Spleen (tissue), 11 donors: ENCODE results near the gene FAM89A. TPM values are rescaled to one million over a fixed set of nuclear protein-coding genes. Genes with fewer than 3 reads are reported as not detected.
A peak's percentile ranks its signal among the peaks of the same experiment; 100 is the strongest.

Experiments used
- DNase-seq: peaks from one replicate; pipeline ENCODE4 v3.0.0-alpha.2; 2020
- H3K27ac ChIP-seq, 8 donors: fragments of 200-600 bp; sonication (generic) in 7 of 8; 1 replicate in 4 of 8; 2 replicates in 4 of 8; pipeline versions ENCODE4 v1.5.0 to v1.8.0; 2016 to 2021; ENCODE audit warnings: inconsistent platforms in 4 of 8, mild to moderate bottlenecking in 4 of 8, moderate library complexity in 1 of 8
- H3K27me3 ChIP-seq, 7 donors: fragments of 200-600 bp; sonication (generic) in 6 of 7; replicated peaks in 1 of 7; 1 replicate in 4 of 7; 2 replicates in 3 of 7; pipeline versions ENCODE4 v1.5.0 to v1.8.0; 2016 to 2021; ENCODE audit warnings: inconsistent platforms in 3 of 7, mild to moderate bottlenecking in 1 of 7
- H3K36me3 ChIP-seq, 6 donors: fragments of 200-600 bp; sonication (generic) in 5 of 6; 1 replicate in 4 of 6; 2 replicates in 2 of 6; pipeline versions ENCODE4 v1.5.0 to v1.8.0; 2016 to 2021; ENCODE audit warnings: inconsistent platforms in 2 of 6
- H3K4me1 ChIP-seq, 6 donors: fragments of 200-600 bp; sonication (generic) in 5 of 6; 1 replicate in 3 of 6; 2 replicates in 3 of 6; pipeline versions ENCODE4 v1.5.0 to v1.8.0; 2016 to 2021; ENCODE audit warnings: inconsistent platforms in 3 of 6
- H3K4me3 ChIP-seq, 8 donors: fragments of 200-600 bp; sonication (generic) in 7 of 8; 1 replicate in 4 of 8; 2 replicates in 4 of 8; pipeline versions ENCODE4 v1.5.0 to v1.8.0; 2016 to 2021; ENCODE audit warnings: inconsistent platforms in 4 of 8, mild to moderate bottlenecking in 4 of 8, moderate library complexity in 2 of 8
- H3K9me3 ChIP-seq, 8 donors: fragments of 200-600 bp; sonication (generic) in 7 of 8; 1 replicate in 4 of 8; 2 replicates in 4 of 8; pipeline versions ENCODE4 v1.5.0 to v1.8.0; 2016 to 2021; ENCODE audit warnings: inconsistent platforms in 4 of 8
- POLR2A ChIP-seq, 3 donors: fragments of 450-650 bp; IDR thresholded peaks; one replicate each; pipeline ENCODE4 v1.5.1; 2017; ENCODE audit warnings: antibody characterized with exemption in 3 of 3, mild to moderate bottlenecking in 1 of 3
- POLR2AphosphoS5 ChIP-seq, 3 donors: sonication (generic); formaldehyde crosslinking; IDR thresholded peaks; one replicate each; pipeline ENCODE4 v1.5.1; 2017; ENCODE audit warnings: antibody characterized with exemption in 3 of 3
- WGBS, 5 donors: extraction: QIAGEN DNeasy Blood & Tissue Kit in 3 of 5; methylation state at CpG; one replicate each; pipeline versions ENCODE4 v1.1.5 to v1.1.7; 2013 to 2018; 5-methylcytosine and 5-hydroxymethylcytosine counted together
- intact Hi-C: fragments of 100-400 bp; cut with DNase I; formaldehyde crosslinking; loops from one replicate; pipeline ENCODE4 v1.15.0; 2023; ENCODE audit warnings: low total_unique reads
- polyA plus RNA-seq, 3 donors: library from polyadenylated mRNA; stranded (reverse); fragments of 200-250 nt; gene quantifications; one replicate each; pipeline ENCODE4 v1.2.1, GENCODE V29; 2013
- total RNA-seq, 7 donors: library from RNA; depleted of rRNA in 3 of 7; stranded (reverse); fragments of >200 nt in 3 of 7; fragmentation: NEBNext Ultra II Directional in 4 of 7; extraction: Animal tissue kit (Norgen Biotek cat#: 25700) in 4 of 7; gene quantifications; one replicate each; pipeline versions ENCODE4 v1.1.0 to v1.2.1, GENCODE V29; 2016 to 2021
- TF ChIP-seq, protein P1 (sequence below), 11 experiments: fragments of 200-600 bp in 7 of 11; fragments of 450-650 bp in 4 of 11; sonication (generic) in 4 of 11; IDR thresholded peaks in 8 of 11; conservative IDR thresholded peaks in 3 of 11; 1 replicate in 7 of 11; 2 replicates in 4 of 11; pipeline versions ENCODE4 v1.4.0 to v1.8.0; 2016 to 2021; ENCODE audit warnings: antibody characterized with exemption in 11 of 11, inconsistent platforms in 4 of 11, mild to moderate bottlenecking in 1 of 11
- donor health status: healthy with polysubstance abuse.
- donor health status: DM: no; HTN: no; CAD: no; lungs with moderate emphysema.
- donor health status: DM: no; HTN: no; CAD: no.
- donor health status: Bipolar disorder and iron deficiency.
- donor health status: healthy.
- donor health status: DM: no; HTN: no; CAD: no.
- donor health status: DM: yes; HTN: yes; CAD: no.

The FAM89A gene
- total and polyA plus RNA-seq, 10 donors: 9.8 to 54.8 (median 34.8) TPM

DNA sequence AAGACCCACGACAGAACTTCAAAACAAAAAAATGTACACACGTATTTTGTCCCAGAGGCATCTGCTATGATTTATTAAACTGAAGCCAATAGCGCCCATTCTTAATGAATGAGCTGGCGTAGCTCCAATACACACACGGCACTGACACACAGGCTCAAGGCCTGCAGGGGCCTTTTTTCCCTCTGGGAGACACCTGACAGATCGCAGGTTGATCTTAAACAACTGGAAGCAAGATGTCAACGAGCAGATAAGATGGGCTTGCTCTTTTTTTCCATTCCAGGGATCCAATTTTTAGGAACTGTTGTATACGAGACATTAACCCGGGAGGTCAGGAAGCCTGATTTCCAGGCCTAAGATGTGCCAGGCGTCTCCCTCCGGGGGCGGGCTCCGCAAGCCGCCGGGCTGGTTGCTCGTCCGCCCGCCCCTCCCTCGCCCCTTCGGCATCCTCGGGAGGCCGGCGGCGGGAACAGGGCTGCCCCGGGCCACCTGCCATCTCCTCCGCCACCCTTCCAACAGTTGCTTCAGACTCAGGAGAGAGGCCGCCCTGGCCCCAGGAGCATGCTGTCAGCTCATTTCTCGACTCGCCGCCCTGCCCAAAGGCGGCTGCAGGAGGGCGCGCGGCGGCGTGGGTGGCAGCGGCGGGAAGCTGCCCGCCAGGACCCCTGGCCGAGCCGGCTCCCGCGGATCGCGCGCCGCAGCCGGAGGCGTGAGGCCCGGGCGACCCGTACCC lies 62.1 kb downstream of the FAM89A start:
- Histone ChIP-seq H3K4me1 (peaks cover 23 to 72% (median 45%) of the 10 kb centered on the region in 6 donors), H3K27ac (peak overlapping the region; percentile 73 to 92 (median 84)), H3K9me3 (no peaks in the 10 kb centered on the region), H3K4me3 (peak overlapping the region; percentile 78 to 99 (median 94)), H3K27me3 (no peaks in the 10 kb centered on the region), H3K36me3 (peaks cover 0 to 33% (median 0%) of the 10 kb centered on the region in 6 donors)
- DNase-seq: no peak
- intact Hi-C loops: loop anchor here (5.0 kb wide), 1 partner anchor 59 kb away; no protein-coding TSS in a partner anchor
- TF ChIP-seq POLR2A (IDR thresholded peaks at IDR 0.05): no peak
- TF ChIP-seq, protein P1, sequence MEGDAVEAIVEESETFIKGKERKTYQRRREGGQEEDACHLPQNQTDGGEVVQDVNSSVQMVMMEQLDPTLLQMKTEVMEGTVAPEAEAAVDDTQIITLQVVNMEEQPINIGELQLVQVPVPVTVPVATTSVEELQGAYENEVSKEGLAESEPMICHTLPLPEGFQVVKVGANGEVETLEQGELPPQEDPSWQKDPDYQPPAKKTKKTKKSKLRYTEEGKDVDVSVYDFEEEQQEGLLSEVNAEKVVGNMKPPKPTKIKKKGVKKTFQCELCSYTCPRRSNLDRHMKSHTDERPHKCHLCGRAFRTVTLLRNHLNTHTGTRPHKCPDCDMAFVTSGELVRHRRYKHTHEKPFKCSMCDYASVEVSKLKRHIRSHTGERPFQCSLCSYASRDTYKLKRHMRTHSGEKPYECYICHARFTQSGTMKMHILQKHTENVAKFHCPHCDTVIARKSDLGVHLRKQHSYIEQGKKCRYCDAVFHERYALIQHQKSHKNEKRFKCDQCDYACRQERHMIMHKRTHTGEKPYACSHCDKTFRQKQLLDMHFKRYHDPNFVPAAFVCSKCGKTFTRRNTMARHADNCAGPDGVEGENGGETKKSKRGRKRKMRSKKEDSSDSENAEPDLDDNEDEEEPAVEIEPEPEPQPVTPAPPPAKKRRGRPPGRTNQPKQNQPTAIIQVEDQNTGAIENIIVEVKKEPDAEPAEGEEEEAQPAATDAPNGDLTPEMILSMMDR (IDR thresholded peaks at IDR 0.05 in 8 of 11, conservative IDR thresholded peaks at IDR 0.05 in 3 of 11): no peak
- no peak for TF ChIP-seq POLR2AphosphoS5 (IDR thresholded peaks at IDR 0.05)
- 1 to 5% (median 1%) methylated on average over 25 to 52 of the region's 52 CpGs for WGBS, 5 donors

DNA sequence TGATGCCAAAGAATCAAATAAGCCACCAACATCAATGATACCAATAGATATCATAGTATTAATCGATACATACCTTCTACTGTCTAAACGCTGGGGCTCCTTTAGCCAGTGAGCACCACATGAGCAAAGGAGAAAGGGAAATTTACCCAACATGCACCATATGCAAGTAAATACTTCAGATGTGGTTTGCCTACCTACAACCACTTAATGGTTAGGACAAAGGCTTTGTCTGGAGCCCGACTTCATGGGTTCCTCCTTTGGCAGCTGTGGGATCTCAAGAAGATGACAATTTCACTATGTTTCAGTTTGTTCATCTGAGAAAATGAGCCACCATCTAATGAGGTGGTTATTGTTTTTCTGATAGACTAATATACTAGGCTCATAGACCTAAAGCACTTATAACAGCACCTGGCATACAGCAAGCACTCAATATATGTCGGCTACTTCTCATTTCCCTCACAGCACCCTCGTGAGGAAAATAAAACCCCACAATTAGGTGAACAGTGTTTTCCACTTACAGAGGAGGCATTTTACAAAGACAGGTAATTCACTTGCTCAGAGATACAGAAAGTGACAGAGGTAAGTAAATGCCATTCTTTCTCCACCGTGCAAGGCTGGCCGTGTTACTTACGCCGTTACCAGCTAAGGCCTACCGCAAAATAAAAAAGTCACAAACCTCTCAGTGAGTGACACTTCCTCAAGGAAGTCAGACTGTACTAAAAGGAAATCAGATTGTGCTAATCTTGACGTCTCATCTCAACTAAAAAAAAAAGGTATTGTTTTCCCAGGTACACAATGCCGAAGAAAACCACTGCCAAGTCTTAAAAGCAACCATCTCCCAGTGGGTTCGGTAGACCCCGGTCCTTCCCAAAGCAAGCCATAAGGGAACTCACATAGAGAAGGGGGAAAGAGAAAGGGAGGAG lies 63.0 kb downstream of the FAM89A start:
- 21 to 36% (median 26%) methylated on average over 14 of the region's 14 CpGs for WGBS, 5 donors
- intact Hi-C loops: loop anchor here (5.0 kb wide), 1 partner anchor 60 kb away; no protein-coding TSS in a partner anchor
- TF ChIP-seq POLR2A (IDR thresholded peaks at IDR 0.05): no peak
- TF ChIP-seq POLR2AphosphoS5 (IDR thresholded peaks at IDR 0.05): peak in 1 of 3 donors; percentile 70
- Histone ChIP-seq H3K9me3 (no peaks in the 10 kb centered on the region), H3K36me3 (peaks cover 0 to 25% (median 0%) of the 10 kb centered on the region in 6 donors), H3K27me3 (no peaks in the 10 kb centered on the region), H3K27ac (peak overlapping the region; percentile 73 to 92 (median 84)), H3K4me1 (peaks cover 31 to 81% (median 54%) of the 10 kb centered on the region in 6 donors), H3K4me3 (peak overlapping the region; percentile 78 to 99 (median 94))
- peak; percentile 76 for DNase-seq

DNA sequence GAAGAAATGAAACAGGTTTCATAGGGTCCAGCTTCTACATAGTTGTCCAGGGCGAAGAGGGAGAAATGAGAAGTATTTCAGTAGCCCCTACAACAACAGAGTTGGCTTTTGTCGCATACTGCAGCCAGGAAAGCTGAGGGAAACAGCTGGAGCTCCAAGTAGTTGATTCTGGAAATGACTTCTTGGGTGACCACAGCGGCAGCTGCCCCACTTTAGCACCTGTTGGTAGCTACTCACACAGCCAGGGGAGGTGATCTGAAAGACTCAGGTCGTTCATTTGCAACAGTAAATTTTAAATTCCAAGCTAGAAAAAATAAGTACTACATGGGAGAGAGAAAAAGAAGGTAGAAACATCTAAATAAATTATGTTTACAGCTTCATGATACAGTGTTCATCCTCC lies 63.7 kb downstream of the FAM89A start:
- no peaks in the 10 kb centered on the region for H3K9me3 ChIP-seq
- no peak for TF ChIP-seq POLR2AphosphoS5 (IDR thresholded peaks at IDR 0.05)
- no peak for TF ChIP-seq POLR2A (IDR thresholded peaks at IDR 0.05)
- TF ChIP-seq, protein P1 (IDR thresholded peaks at IDR 0.05 in 8 of 11, conservative IDR thresholded peaks at IDR 0.05 in 3 of 11): no peak
- peak overlapping the region in 7 of 8 donors; percentile 73 to 92 (median 85) for H3K27ac ChIP-seq
- H3K4me1 ChIP-seq: peaks cover 31 to 88% (median 59%) of the 10 kb centered on the region in 6 donors
- 82 to 94% (median 90%) methylated on average over 4 of the region's 4 CpGs for WGBS, 5 donors
- H3K27me3 ChIP-seq: no peaks in the 10 kb centered on the region
- peaks cover 0 to 17% (median 0%) of the 10 kb centered on the region in 6 donors for H3K36me3 ChIP-seq
- DNase-seq: no peak
- intact Hi-C loops: loop anchor here (5.0 kb wide), 1 partner anchor 61 kb away; no protein-coding TSS in a partner anchor
- peak overlapping the region in 1 of 8 donors; percentile 99 for H3K4me3 ChIP-seq

DNA sequence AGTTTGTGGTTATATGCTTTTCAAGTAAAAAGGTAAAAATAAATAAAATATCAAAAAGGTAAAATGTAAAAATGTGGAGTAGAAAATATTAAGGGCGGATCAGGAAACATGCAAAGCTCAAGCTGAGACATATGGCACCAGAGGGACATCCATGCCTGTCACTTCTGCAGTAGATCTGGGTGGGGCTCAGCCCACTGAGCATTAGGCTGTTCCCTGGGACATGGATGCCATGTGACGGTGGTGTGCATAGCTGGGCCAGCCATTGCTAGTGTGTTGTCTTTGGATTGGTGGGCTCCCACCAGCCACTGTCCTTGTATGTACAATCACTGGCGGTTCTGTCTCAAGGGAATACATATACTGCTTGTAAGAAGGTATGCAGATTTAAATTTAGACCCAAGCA lies 64.4 kb downstream of the FAM89A start:
- no peaks in the 10 kb centered on the region for H3K9me3 ChIP-seq
- intact Hi-C loops: loop anchor here (5.0 kb wide), 1 partner anchor 62 kb away; no protein-coding TSS in a partner anchor
- H3K36me3 ChIP-seq: peaks cover 0 to 11% (median 0%) of the 10 kb centered on the region in 6 donors
- 82 to 97% (median 89%) methylated on average over 2 to 3 of the region's 3 CpGs for WGBS, 5 donors
- TF ChIP-seq, protein P1 (IDR thresholded peaks at IDR 0.05 in 8 of 11, conservative IDR thresholded peaks at IDR 0.05 in 3 of 11): no peak
- TF ChIP-seq POLR2A (IDR thresholded peaks at IDR 0.05): no peak
- TF ChIP-seq POLR2AphosphoS5 (IDR thresholded peaks at IDR 0.05): no peak
- H3K27me3 ChIP-seq: no peaks in the 10 kb centered on the region
- no peak overlapping the region for H3K4me3 ChIP-seq
- H3K27ac ChIP-seq: peak overlapping the region in 4 of 8 donors; percentile 12 to 92 (median 86)
- DNase-seq: no peak
- H3K4me1 ChIP-seq: peaks cover 31 to 87% (median 59%) of the 10 kb centered on the region in 6 donors
